Suprapubic skin (tissue), 4 donors: ENCODE measurements around the gene EMX1.

Source experiments
- CTCF ChIP-seq, 2 donors: fragments of 200-600 bp in 1 of 2; fragments of 450-650 bp in 1 of 2; sonication (generic) in 1 of 2; IDR thresholded peaks; one replicate each; pipeline ENCODE4 v1.5.1; 2016 to 2019; ENCODE audit warnings: antibody characterized with exemption in 2 of 2, mild to moderate bottlenecking in 1 of 2, moderate library complexity in 1 of 2
- EP300 ChIP-seq: sonication (generic); formaldehyde crosslinking; IDR thresholded peaks from one replicate; pipeline ENCODE4 v1.6.1; 2017; ENCODE audit warnings: antibody characterized with exemption
- POLR2A ChIP-seq, 2 donors: fragments of 450-650 bp; IDR thresholded peaks; one replicate each; pipeline ENCODE4 v1.6.1; 2017; ENCODE audit warnings: antibody characterized with exemption in 2 of 2, mild to moderate bottlenecking in 2 of 2, moderate library complexity in 2 of 2
- POLR2AphosphoS5 ChIP-seq, 3 donors: sonication (generic); formaldehyde crosslinking; IDR thresholded peaks; one replicate each; pipeline ENCODE4 v1.6.1; 2017; ENCODE audit warnings: antibody characterized with exemption in 3 of 3

DNA sequence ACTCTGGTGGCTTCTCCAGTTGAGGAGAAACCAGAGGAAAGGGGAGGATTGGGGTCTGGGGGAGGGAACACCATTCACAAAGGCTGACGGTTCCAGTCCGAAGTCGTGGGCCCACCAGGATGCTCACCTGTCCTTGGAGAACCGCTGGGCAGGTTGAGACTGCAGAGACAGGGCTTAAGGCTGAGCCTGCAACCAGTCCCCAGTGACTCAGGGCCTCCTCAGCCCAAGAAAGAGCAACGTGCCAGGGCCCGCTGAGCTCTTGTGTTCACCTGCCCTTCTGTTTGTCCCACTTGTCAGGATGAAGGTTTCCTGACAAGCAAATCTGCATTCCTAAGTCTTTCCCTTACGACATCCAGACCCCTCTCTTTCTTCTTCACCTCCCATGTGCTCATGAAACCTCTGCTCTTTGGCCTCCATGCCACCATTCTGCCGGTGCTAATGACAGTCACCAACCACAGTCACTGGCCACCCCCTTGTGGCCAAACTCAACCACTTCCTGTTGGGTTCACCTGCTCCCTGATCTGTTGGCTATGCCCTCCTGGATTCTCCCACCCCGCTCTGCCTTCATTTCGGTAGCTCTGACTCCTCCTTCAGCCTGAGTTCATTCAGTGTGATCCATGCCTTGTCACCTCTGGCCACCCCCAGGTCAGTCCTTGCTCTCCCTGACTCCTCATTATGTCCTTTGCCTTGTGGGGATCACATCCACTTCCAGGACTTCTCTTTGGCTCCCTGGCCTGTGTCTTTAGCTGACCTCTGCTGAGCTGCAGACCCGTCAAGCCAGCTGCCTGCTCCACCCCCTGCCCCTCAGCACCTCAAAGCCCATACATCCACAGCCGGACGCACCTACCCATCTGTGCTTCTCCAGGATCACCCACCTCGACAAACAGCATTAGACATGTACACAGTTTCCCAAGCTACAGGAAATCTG, 17.6 kb downstream of the EMX1 start:
- no peak for TF ChIP-seq POLR2A (IDR thresholded peaks at IDR 0.05)
- no peak for TF ChIP-seq POLR2AphosphoS5 (IDR thresholded peaks at IDR 0.05)
- no peak for TF ChIP-seq CTCF (IDR thresholded peaks at IDR 0.05)
- TF ChIP-seq EP300 = no peak
